HL-60 (cell line): ENCODE data around the gene UTY.

ENCODE experiments used
- CTCF ChIP-seq: IDR thresholded peaks from one replicate; pipeline ENCODE4 v1.5.1; 2011; ENCODE audit warnings: low read length, control low read depth, inconsistent platforms; ENCODE audit not compliant: insufficient read depth
- POLR2AphosphoS5 ChIP-seq: IDR thresholded peaks from 2 replicates; pipeline ENCODE4 v1.6.1; 2012; ENCODE audit warnings: low read depth
- REST ChIP-seq: IDR thresholded peaks from 2 replicates; pipeline ENCODE4 v1.6.1; 2012; ENCODE audit warnings: low read depth; ENCODE audit not compliant: insufficient replicate concordance
- SPI1 ChIP-seq: IDR thresholded peaks from 2 replicates; pipeline ENCODE4 v1.6.1; 2012; ENCODE audit warnings: low read depth, mild to moderate bottlenecking, borderline replicate concordance

GRCh38 chrY:13520474-13520873 lies 40.6 kb upstream of the UTY start:
- TF ChIP-seq CTCF (no peak), POLR2AphosphoS5 (no peak), REST (no peak), SPI1 (no peak)
